Measurements from ENCODE around the gene BMPR1B.
"Not testable (repeated sequence)": the region's sequence is repeated elsewhere in the genome, so short reads cannot be mapped to it uniquely, and the experiment has no call there.

BMPR1B gene

DNA sequence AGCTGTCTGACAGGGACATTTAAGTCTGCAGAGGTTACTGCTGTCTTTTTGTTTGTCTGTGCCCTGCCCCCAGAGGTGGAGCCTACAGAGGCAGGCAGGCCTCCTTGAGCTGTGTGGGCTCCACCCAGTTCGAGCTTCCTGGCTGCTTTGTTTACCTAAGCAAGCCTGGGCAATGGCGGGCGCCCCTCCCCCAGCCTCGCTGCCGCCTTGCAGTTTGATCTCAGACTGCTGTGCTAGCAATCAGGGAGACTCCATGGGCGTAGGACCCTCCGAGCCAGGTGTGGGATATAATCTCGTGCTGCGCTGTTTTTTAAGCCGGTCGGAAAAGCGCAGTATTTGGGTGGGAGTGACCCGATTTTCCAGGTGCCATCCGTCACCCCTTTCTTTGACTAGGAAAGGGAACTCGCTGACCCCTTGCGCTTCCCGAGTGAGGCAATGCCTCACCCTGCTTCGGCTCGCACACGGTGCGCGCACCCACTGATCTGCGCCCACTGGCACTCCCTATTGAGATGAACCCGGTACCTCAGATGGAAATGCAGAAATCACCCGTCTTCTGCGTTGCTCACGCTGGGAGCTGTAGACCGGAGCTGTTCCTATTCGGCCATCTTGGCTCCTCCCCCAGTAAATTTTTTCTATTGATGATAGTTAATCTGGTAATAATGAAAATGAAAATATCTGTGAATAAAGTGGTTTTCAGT lies 83.6 kb downstream of the BMPR1B start:
- not testable (repeated sequence) for DNase-seq

DNA sequence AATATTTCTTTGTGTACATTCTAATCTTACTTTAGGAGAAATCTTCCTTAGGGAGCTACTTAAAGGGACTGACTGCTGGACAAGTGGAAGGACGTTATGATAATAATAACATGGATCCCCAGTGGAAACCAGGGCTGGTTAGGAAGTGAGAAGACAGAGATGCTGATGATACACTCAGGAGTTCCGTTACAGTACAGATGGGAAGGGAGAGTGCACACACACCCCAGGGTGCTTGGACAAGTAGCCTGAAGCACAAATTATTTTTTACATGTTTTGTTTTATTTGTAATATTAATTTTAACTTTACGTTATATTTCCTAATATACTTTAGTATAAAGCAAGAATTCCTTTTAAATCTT lies 84.1 kb downstream of the BMPR1B start:
- no peak for DNase-seq

DNA sequence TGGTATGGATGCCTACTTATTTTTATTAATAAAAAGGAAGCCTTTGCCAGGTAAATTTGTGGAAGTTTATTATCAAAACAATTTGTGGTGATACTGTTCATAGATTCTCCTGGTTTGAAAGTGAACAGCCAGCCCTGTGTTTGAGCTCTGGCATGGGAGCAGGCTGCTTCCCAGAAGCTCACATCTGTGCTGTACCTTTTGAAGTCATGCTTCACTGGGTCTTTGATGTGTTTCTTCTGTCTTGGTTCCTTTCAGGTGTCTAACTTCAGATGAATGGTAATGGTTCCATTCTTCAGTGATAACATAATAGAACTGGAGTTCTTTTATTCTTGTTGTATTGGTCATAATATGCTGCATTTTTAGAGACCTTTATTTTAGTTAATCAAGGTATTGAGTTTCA lies 85.5 kb downstream of the BMPR1B start:
- no peak for DNase-seq

DNA sequence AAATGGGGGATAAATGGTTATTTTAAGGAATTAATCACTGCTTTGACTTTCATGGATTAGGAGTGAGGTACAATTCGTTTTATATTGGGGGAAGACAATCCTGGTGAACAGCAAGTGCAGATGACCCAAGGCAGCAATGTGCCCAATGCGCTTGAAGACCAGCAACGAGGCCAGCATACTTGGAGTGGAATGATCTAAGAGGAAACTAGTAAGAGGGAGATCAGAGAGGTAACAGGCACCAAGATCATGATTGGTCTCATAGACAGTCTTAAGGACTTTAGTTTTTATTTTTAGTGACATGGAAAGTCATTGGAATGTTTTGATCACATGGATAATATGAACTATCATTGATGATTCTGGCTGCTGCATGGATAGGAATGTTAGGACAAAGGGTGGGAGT lies 90.6 kb downstream of the BMPR1B start:
- DNase-seq: no peak

DNA sequence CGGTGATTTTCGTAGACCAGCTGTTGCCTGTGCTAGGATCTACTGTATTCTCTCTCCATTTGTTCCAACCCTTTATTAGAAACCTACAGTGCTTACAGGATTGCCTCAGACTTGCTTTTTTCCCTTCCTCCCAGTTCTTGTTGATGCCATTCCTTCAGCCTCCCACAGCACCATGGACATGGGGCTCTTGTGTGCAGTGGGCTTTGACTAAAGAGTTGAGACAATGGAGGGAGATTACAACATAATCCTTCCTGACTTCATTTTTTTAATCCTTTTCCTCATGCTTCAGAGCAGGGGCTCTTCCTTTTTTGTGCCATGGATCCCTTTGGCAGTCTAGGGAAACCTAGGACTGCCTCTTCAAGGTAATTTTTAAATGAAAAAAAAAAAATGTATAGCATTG lies 92.1 kb downstream of the BMPR1B start:
- DNase-seq: no peak

DNA sequence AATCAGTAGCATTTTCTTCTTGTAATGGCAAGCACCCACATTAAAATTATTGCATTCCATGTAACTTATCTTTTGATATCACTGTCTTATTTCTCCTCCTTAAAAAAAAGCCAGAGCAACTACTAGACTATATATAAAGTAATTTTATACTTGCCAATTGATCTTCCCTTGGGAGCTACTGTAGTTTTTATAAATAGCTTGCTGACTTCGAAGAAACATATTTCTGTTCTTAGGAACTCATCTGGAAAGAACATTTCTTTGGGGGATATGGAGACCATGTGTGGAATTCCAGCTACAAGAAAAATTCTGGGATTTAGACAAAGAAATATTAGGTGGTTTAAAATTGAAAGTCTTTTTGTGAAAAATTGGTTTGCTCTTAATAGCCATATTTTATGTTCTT lies 94.9 kb downstream of the BMPR1B start:
- DNase-seq: no peak

DNA sequence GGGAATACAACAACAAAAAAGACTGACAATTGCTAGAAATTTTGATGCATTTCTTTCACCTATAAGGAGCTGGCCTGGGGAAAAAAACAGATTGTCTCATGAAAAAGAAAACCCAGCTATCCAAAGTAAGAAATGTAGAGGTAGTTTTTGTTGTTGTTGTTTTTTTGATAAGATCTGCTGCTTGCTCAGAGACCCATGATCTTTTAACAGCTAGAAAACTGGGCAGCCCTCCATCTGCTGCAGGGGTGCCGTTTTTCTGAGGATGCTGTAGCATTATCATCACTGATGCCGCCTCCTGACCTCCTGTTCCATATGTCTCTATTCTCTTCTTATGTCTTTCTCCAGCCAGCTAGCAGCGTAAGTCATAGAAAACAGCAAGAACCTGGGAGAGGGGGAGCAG lies 98.3 kb downstream of the BMPR1B start:
- no peak for DNase-seq

DNA sequence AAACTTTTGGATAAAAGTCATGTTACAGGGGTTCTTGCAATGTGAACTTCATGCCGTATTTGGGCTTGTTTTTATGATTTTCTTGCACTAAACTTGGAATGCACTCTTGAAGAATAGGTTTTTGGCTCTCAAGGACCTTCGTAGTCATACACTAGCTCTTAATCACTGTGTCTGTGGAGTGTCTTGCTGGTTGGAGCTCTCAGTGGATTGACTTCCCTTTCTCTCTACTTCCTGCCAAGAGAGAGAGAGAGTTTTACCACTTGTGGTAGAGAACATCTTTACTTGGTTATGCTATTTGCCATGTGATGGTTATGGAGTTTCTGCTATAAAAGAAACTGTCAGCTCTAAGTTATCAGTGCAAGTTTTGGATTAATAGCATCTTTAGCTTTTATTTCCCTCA lies 112.4 kb downstream of the BMPR1B start:
- no peak for DNase-seq

DNA sequence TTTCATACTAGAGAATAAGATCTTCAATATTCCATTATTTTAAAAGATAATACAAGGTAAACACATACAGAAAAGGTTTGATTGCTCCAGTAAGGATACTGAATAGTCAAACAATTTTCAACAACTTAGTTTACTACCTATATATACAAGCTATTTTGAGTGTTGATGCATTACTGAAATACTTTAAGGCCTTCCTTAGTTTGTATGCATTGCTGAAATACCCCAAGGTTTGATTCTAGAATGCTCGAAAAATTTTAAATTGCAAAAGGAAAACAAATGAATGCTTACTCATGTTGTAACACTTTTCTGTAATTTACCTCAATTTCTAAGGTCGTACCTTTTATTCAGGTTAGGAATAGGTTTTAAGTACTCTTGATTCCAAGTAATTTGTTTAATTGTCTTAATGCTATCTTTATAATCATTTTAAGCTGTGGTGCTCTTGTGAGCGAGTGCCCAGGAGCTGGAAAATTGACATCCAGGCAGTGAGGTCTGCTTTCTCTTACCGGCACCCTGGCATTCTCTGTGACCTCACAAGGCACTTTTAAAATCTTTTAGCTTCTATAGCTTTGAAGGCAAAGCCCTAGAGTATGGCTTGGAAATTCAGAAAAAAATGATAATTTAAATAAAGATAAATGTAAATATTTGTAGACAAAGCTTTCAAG lies 114.0 kb downstream of the BMPR1B start:
- DNase-seq: no peak

DNA sequence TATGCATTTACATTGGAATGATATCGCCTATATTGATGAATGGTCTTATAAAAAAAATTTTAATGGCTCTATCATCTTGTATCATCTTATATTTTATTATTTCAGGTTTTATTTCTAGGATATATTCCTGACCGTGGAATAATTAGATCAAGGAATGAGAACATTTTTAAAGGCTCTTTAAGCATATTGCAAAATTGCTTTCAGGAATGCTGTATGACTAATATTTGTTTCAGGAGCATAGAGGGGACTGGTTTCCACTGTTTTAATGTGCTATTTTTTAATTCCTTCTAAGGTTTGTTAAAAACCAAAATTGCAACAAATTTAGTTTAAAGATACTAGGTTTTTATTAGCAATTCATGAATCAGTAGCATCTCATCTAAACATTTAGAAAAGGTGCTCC lies 120.2 kb downstream of the BMPR1B start:
- no peak for DNase-seq

DNA sequence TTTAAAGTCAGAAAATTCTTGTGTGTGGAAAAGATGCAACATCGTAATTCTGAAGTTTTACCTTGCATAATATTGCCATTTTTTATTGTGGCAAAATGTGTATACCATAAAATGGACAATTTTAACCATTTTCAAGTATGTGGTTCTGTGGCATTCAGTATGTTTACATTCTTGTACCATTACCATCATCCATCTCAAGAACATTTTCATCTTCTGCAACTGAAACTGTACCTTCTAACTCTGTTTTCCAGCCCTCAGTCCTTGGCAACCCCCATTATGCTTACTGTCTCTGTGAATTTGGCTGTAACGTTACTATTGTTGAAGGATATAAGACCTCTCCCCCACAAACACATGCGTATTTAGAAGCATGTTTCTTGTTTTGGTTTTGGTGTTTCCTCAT lies 123.2 kb downstream of the BMPR1B start:
- no peak for DNase-seq

DNA sequence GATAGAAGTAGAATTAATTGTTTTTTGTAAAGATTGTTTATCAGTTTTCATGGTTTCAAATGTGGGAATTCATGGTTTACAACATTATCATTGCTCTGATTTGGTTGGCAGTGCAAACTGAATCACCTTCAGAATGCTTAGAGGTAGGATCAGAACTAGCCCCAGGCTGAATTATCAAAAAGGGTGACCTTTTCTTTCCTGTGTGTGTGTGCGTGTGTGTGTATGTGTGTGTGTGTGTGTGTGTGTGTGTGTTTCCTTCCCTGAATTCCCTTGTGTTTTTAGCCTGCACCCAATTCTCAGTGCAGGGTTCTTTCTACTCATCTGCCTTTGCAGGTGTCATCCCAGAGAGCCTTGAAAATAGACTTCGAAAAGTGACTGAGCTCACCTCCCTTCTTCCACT lies 125.0 kb downstream of the BMPR1B start:
- no peak for DNase-seq

DNA sequence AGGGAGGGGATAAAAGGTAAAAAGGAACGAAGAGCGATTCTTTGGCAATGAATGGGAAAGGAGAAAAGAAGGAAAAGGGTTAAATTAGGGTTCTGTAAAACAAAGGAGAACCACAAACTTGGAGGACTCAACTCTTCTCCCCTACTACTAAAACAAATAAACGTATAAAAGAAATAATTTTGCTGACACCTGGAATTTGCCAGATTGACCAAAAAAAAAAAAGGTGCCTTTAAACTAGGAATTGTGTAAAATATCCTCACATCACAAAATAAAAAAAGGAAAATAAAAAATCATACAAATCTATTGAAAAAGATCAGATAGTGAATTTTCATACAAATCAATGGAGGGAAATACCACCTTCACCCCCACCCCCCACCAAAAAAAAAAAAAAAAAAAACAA lies 129.3 kb downstream of the BMPR1B start:
- no peak for DNase-seq

DNA sequence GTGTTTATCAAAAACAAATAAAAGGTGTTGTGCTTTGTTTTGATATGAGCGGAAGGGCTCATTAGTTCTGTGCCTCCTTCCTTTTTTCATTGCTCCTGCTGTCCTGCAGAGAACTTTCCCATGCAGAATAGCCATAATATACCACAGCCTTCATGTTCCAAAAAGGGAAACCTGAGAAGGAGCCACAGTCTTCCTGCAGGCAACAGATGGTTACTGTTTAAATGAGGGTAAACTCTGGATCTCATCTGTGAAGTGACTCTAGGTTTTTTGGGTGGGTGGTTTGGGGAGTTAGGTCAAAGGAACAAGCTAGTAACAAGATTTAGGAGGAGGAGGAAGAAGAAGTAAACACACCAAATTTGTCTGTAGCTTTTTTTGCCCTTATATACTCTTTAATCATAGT lies 131.8 kb downstream of the BMPR1B start:
- DNase-seq: no peak

DNA sequence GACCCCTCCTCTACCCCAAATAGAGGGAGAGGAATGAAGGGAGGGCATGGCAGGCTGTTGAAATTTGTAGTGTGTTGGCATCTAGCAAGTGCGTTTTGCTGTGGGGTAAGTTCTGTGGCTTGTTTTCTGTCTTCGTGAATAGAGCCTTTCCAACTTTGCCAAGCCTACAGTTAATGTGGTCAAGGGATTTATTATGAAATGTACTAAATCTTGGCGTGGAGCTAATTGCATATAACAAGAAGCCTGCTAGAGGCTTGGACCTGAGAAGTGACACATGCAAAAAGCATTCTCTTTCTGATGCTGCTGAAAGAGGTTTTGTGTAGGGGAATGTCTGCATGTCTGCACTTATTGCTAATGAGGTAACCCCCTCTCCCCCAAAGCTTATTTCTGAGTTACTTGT lies 132.2 kb downstream of the BMPR1B start:
- DNase-seq: no peak

DNA sequence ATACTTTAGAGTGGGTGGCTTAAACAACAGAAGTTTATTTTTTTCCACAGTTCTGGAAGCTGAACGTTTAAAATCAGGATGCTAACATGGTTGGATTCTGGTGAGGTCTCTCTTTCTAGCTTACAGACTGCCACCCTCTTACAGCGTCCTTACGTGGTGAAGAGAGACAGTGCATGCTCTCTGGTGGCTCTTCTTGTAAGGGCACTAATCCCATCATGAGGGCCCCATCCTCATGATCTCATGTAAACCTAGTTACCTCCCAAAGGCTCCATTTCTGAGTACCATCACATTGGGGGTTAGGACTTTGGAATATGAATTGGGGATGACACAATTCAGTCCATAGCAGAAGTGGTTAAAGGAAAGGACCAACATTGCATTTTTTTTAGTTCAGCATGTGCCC lies 132.8 kb downstream of the BMPR1B start:
- DNase-seq: no peak

DNA sequence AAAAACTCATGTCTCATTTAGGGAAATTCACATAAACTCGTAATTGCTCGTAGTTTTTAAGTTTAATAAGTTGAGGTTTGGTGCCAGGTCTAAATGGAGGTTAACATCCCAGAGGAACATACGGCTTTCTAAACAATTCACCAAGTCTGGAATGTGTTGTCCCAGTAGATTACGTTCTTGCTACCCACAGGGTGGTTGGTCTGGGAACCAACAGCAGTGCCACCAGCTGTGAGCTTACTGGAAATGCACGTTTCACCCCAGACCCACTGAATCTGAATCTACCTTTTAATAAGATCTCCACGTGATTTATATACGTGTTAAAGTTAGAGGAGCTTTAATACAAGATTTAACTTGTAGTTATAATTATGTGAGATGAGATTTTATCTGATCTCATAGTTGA lies 134.3 kb downstream of the BMPR1B start:
- no peak for DNase-seq

DNA sequence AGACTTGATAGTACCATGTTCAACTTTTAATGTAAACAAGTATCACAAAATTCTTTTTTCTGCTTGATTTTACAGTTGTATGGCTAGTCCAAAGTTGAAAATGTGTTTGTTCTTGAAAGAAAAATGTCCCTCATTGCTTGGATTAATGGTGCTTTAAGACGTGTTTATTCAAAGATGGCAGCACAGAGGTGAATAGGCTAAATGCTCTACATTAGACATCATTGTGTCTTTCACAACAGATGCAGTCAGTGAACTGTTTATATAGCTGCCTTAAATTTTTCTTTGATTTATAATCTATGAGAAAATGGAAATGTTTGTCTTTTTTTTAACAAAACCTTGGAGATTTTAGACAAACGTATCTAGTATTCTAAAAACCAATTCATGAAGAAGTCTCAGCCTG lies 137.3 kb downstream of the BMPR1B start:
- DNase-seq: no peak

DNA sequence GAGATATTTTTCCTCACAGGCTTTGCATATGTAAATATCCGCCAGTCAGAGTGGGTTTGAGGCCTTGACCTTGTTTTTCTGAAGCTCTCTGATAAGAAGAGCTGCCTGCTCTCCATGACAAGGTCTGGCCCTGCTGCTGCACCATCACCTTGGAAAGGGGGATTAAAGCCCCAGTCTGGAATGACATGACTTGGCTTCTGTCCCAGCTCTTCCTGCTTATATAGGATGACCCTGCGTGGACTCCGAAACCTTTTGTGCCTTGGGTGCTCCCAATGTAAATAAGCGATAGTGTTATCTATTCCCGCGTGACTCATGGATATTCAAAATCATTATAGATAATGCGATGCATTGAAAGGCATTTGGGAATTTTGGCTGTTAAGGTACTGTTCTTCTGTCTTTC lies 139.3 kb downstream of the BMPR1B start:
- DNase-seq: no peak

DNA sequence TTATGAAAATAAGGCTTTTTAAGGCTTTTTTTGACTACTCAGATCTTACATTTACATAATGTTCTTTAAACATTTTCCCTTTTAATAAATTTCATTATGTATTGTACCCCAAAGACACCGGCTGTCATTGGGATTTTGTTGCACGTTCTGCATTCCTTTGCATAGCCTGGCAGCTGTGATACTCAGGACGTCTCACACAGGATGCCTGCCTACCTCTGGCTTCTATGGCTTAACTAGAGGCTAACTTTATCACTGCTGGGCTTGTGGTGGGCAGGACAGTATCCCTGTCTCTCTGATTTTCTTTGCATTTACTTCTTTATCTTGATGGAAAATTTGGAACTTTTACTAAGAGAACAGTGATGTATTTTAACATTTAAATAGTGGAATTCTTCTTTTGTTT lies 147.8 kb downstream of the BMPR1B start:
- no peak for DNase-seq

DNA sequence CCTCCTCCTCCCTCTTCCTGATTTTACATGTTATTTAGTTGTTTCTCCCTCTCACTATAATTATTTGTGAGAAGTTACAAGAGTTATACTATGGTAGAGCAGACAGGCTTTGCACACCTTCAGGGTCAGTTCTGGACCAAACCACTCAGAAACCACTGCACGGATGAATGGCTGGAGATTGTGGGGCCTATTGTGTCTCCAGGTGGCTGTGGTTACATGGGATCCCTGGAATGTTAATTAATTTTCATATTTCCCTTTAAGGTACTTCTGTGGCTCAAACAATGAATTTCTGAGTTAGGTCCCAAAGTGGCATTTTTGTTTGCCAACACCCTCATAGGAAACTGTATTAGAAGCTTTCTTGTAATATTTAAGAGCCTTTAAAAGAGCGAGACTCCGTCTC lies 151.9 kb downstream of the BMPR1B start:
- no peak for DNase-seq

DNA sequence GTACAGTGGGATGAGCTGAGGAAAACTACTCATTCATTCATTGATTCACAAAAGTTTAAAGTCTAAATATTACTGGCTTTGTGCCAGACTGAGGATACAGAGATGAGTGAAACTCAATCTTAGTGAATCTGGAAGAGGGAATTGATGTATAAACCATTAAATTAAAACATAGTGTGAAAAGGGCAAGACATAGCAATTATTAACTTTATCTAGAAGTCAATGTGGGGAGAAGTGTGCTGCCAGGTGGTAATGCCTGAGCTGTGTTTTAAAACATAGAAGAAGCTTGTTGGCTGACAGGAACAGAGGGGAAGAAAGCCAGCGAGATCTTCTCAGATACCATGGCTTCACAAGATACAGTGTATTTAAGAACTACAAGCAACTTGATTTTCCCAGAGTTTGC lies 153.4 kb downstream of the BMPR1B start:
- DNase-seq: no peak

DNA sequence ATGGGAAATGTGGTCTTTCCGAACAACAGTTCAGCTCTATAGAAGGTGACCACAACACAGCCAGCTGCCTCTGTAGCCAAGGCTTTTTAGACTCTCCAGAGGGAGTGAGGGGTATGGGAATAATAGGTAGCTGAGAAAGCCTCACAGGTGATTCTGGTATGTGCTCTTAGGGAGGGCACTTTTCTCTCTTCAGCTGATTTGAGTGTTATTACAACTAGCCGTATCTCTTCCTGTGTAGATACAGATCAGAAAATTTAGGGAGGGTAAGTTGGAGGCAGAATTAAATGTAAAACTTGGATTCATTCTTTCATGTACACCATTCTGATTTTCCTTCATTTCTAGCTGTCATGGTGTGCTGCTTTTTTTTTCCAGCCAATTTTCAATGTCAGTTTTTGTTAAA lies 154.9 kb downstream of the BMPR1B start:
- DNase-seq: no peak

DNA sequence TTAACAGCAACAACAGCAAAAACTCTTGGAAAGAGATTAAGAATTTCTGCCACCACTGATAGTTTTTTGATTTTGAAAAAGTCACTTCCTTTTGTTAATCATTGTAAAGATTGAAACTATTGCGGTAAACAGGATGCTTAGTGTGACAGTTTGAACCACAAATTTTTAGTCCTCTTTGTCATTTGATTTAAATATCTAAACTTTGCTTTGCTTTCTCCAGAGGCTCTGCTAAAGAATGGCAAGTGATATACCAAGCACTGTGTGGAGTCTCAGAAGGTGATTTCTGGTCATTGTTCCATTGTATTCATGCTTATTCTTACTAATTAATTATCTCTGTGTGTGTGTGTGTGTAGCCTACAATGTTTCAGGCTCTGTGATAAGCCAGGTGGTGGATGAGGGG lies 155.6 kb downstream of the BMPR1B start:
- DNase-seq: no peak

DNA sequence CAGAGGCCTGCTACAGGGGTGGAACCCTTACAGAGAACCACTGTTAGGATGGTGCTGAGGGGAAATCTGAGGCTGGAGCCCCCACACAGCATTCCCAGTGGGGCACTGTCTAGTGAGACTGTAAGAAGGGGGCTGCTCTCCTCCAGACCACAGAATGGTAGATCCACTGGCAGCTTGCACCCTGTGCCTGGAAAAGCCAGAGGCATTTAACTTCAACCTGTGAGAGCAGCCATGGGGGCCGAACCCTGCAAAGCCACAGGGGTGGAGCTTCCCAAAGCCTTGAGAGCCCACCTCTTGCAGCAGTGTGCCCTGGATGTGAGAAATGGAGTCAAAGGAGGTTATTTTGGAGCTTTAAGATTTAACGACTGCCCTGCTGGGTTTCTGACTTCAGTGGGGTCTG lies 159.4 kb downstream of the BMPR1B start:
- DNase-seq: no peak
